HEK293 (cell line): ENCODE results near the gene S100A2.
"Not testable (repeated sequence)": the region's sequence is repeated elsewhere in the genome, so short reads cannot be mapped to it uniquely, and the experiment has no call there.

Experiments used
- CTCF ChIA-PET: fragments of 350-600 bp; formaldehyde crosslinking; extraction: SDS; loops from one replicate; lab custom pipeline; 2021; ENCODE audit warnings: antibody characterized with exemption; lab: Yijun Ruan, JAX
- POLR2A ChIA-PET: fragments of 300-600 bp; formaldehyde crosslinking; extraction: SDS; loops from one replicate; lab custom pipeline; 2020; ENCODE audit warnings: antibody characterized with exemption, inconsistent platforms; lab: Yijun Ruan, JAX
- H3K27ac ChIP-seq: fragments of 200-500 bp; sonication (Bioruptor generic); 2 replicates; pipeline ENCODE4 v1.5.1; 2014; ENCODE audit warnings: low read depth, low read length, control low read depth, inconsistent platforms; ENCODE audit errors: extremely low read depth
- H3K36me3 ChIP-seq, 2 experiments: fragments of 200-500 bp in 1 of 2; sonication (Bioruptor generic) in 1 of 2; 1 replicate in 1 of 2; 2 replicates in 1 of 2; pipeline ENCODE4 v1.5.1; 2014 to 2017; ENCODE audit warnings: inconsistent platforms in 2 of 2, low read length in 2 of 2; ENCODE audit not compliant: control insufficient read depth in 2 of 2, insufficient read depth in 1 of 2
- H3K4me1 ChIP-seq: fragments of 200-500 bp; sonication (Bioruptor generic); 2 replicates; pipeline ENCODE4 v1.5.1; 2014; ENCODE audit warnings: mild to moderate bottlenecking, low read length, inconsistent platforms; ENCODE audit not compliant: control insufficient read depth, insufficient read depth
- H3K4me3 ChIP-seq: 2 replicates; pipeline ENCODE4 v1.5.1; 2011; ENCODE audit warnings: low read depth, mild to moderate bottlenecking, control low read depth, low read length, moderate library complexity
- H3K9me3 ChIP-seq: fragments of 200-500 bp; sonication (Bioruptor generic); 2 replicates; pipeline ENCODE4 v1.5.1; 2014; ENCODE audit warnings: low read depth, low read length, inconsistent platforms; ENCODE audit not compliant: control insufficient read depth, insufficient read depth
- HOXD13 ChIP-seq: sonication (generic); formaldehyde crosslinking; IDR thresholded peaks from 2 replicates; pipeline ENCODE4 v1.8.0; 2022; ENCODE audit warnings: missing genetic modification reagents, borderline replicate concordance
- INSM2 ChIP-seq: fragments of 450-650 bp; formaldehyde crosslinking; IDR thresholded peaks from 2 replicates; pipeline ENCODE4 v1.5.1; 2016; ENCODE audit warnings: missing biosample characterization, missing genetic modification characterization
- MZF1 ChIP-seq: fragments of 450-650 bp; formaldehyde crosslinking; IDR thresholded peaks from 2 replicates; pipeline ENCODE4 v1.5.1; 2017; ENCODE audit warnings: missing biosample characterization, missing genetic modification characterization, borderline replicate concordance
- ZEB2 ChIP-seq: fragments of 450-650 bp; formaldehyde crosslinking; IDR thresholded peaks from 2 replicates; pipeline ENCODE4 v1.5.1; 2016; ENCODE audit warnings: missing biosample characterization, missing genetic modification characterization
- ZNF121 ChIP-seq: fragments of 450-650 bp; formaldehyde crosslinking; IDR thresholded peaks from 2 replicates; pipeline ENCODE4 v1.5.1; 2016; ENCODE audit warnings: missing biosample characterization, missing genetic modification characterization
- ZNF391 ChIP-seq: fragments of 450-650 bp; formaldehyde crosslinking; IDR thresholded peaks from 2 replicates; pipeline ENCODE4 v1.5.1; 2016; ENCODE audit warnings: low read depth, missing biosample characterization, missing genetic modification characterization, borderline replicate concordance
- ZNF560 ChIP-seq: fragments of 450-650 bp; formaldehyde crosslinking; IDR thresholded peaks from 2 replicates; pipeline ENCODE4 v1.5.1; 2017; ENCODE audit warnings: missing biosample characterization, missing genetic modification characterization, borderline replicate concordance
- ZNF585B ChIP-seq: fragments of 450-650 bp; formaldehyde crosslinking; IDR thresholded peaks from 2 replicates; pipeline ENCODE4 v1.5.1; 2016; ENCODE audit warnings: missing biosample characterization, missing genetic modification characterization
- ZNF596 ChIP-seq: fragments of 450-650 bp; IDR thresholded peaks from 2 replicates; pipeline ENCODE4 v1.5.0; 2018; ENCODE audit warnings: missing biosample characterization, mild to moderate bottlenecking, missing genetic modification characterization, moderate library complexity
- ZNF600 ChIP-seq: fragments of 450-650 bp; formaldehyde crosslinking; IDR thresholded peaks from 2 replicates; pipeline ENCODE4 v1.5.1; 2016; ENCODE audit warnings: missing biosample characterization, missing genetic modification characterization
- TF ChIP-seq, protein P1 (sequence below): fragments of 450-650 bp; formaldehyde crosslinking; IDR thresholded peaks from 2 replicates; pipeline ENCODE4 v1.5.1; 2017; ENCODE audit warnings: missing biosample characterization, missing genetic modification characterization
- TF ChIP-seq, protein P2 (sequence below): fragments of 450-650 bp; formaldehyde crosslinking; IDR thresholded peaks from 2 replicates; pipeline ENCODE4 v1.5.1; 2016; ENCODE audit warnings: missing biosample characterization, missing genetic modification characterization
- TF ChIP-seq, protein P3 (sequence below): fragments of 450-650 bp; IDR thresholded peaks from 2 replicates; pipeline ENCODE4 v1.5.1; 2018; ENCODE audit warnings: missing biosample characterization, mild to moderate bottlenecking, missing genetic modification characterization

Gene S100A2

DNA sequence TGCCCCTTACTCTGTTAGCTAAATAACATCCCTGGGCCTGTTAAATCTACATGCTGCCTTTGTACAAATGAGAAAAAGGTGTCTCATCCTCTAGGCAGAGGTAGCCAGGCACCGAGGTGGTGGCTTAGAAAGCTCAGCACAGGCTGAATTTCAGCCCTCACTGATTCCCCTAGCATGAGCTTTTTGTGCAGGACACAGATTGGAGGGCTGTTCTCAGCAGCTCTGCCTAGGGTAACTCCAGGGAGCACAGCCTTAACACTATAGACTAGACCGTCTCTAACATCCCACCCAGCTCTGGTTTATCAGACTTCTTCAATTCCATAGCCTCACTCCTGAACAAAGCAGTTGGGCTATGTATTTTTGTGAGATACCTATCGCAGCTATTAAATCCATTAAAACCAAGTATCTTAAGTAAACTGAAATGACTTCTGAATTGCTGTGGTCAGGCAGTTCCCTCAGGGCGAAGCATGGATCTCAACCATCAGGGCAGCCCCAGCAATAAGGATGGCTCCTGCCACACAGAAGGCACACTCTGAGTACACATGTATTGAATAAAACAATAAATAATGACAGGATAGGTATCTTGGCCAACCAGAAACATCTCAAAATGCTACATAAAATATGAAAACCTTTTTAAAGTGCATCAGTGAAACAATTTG is 44.7 kb downstream of the S100A2 start:
- ChIA-PET POLR2A (interaction anchor here (0.5 to 1.5 kb wide), 7 partner anchors 24 to 469 kb away, joined by 3 to 9 read pairs (median 4); partner anchors contain the start of genes CHTOP, RPS27 and S100A13), CTCF (interaction anchor here (0.6 to 2.9 kb wide), 9 partner anchors 9 to 178 kb away, joined by 3 to 19 read pairs (median 4); partner anchors contain the start of genes S100A1 and S100A13)
- Histone ChIP-seq H3K4me1 (no peaks in the 10 kb centered on the region; the same call in 1 of the 2 replicates), H3K36me3 (no peaks in the 10 kb centered on the region), H3K9me3 (no peaks in the 10 kb centered on the region), H3K4me3 (no peak overlapping the region), H3K27ac (no peak overlapping the region)
- TF ChIP-seq ZNF585B (tag by site-specific recombination) (no peak), ZNF391 (tag by site-specific recombination) (no peak), INSM2 (tag by site-specific recombination) (no peak), ZNF600 (tag by site-specific recombination) (no peak), HOXD13 (CRISPR knock-in tag) (no peak), ZNF560 (tag by site-specific recombination) (no peak)
- TF ChIP-seq, protein P1, sequence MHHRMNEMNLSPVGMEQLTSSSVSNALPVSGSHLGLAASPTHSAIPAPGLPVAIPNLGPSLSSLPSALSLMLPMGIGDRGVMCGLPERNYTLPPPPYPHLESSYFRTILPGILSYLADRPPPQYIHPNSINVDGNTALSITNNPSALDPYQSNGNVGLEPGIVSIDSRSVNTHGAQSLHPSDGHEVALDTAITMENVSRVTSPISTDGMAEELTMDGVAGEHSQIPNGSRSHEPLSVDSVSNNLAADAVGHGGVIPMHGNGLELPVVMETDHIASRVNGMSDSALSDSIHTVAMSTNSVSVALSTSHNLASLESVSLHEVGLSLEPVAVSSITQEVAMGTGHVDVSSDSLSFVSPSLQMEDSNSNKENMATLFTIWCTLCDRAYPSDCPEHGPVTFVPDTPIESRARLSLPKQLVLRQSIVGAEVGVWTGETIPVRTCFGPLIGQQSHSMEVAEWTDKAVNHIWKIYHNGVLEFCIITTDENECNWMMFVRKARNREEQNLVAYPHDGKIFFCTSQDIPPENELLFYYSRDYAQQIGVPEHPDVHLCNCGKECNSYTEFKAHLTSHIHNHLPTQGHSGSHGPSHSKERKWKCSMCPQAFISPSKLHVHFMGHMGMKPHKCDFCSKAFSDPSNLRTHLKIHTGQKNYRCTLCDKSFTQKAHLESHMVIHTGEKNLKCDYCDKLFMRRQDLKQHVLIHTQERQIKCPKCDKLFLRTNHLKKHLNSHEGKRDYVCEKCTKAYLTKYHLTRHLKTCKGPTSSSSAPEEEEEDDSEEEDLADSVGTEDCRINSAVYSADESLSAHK (tag by site-specific recombination): no peak
- TF ChIP-seq, protein P2, sequence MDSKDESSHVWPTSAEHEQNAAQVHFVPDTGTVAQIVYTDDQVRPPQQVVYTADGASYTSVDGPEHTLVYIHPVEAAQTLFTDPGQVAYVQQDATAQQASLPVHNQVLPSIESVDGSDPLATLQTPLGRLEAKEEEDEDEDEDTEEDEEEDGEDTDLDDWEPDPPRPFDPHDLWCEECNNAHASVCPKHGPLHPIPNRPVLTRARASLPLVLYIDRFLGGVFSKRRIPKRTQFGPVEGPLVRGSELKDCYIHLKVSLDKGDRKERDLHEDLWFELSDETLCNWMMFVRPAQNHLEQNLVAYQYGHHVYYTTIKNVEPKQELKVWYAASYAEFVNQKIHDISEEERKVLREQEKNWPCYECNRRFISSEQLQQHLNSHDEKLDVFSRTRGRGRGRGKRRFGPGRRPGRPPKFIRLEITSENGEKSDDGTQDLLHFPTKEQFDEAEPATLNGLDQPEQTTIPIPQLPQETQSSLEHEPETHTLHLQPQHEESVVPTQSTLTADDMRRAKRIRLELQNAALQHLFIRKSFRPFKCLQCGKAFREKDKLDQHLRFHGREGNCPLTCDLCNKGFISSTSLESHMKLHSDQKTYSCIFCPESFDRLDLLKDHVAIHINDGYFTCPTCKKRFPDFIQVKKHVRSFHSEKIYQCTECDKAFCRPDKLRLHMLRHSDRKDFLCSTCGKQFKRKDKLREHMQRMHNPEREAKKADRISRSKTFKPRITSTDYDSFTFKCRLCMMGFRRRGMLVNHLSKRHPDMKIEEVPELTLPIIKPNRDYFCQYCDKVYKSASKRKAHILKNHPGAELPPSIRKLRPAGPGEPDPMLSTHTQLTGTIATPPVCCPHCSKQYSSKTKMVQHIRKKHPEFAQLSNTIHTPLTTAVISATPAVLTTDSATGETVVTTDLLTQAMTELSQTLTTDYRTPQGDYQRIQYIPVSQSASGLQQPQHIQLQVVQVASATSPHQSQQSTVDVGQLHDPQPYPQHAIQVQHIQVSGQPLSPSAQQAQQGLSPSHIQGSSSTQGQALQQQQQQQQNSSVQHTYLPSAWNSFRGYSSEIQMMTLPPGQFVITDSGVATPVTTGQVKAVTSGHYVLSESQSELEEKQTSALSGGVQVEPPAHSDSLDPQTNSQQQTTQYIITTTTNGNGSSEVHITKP (tag by site-specific recombination): no peak

- not testable (repeated sequence) for H3K36me3 ChIP-seq, H3K9me3 ChIP-seq, H3K4me3 ChIP-seq, H3K27ac ChIP-seq, H3K4me1 ChIP-seq
- TF ChIP-seq ZNF596: peak; percentile 57; the same call in 1 of the 2 replicates
- POLR2A ChIA-PET: interaction anchor here (0.5 to 1.5 kb wide), 7 partner anchors 25 to 470 kb away, joined by 3 to 9 read pairs (median 4); partner anchors contain the start of genes CHTOP, RPS27 and S100A13
- CTCF ChIA-PET: interaction anchor here (1.1 to 2.9 kb wide), 8 partner anchors 8 to 168 kb away, joined by 3 to 19 read pairs (median 4); partner anchors contain the start of genes S100A1 and S100A13
Observed at GRCh38 chr1:153520137-153520691, 45.4 kb downstream of the S100A2 start.

DNA sequence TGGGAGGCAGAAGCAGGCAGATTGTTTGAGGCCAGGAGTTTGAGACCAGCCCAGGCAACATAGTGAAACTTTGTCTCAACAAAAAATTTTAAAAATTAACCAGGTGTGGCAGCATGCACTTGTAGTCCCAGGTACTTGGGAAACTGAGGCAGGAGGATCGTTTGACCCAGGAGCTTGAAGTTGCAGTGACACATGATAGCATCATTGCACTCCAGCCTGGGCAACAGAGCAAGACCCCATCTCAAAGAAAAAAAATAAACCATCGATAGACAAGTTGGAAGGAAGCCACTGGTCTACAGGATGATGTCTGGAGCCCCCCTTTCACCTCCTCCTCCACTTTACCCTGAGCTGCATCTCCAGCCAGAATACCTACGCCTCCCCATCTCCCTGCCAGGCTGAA is 46.4 kb downstream of the S100A2 start:
- TF ChIP-seq, protein P3, sequence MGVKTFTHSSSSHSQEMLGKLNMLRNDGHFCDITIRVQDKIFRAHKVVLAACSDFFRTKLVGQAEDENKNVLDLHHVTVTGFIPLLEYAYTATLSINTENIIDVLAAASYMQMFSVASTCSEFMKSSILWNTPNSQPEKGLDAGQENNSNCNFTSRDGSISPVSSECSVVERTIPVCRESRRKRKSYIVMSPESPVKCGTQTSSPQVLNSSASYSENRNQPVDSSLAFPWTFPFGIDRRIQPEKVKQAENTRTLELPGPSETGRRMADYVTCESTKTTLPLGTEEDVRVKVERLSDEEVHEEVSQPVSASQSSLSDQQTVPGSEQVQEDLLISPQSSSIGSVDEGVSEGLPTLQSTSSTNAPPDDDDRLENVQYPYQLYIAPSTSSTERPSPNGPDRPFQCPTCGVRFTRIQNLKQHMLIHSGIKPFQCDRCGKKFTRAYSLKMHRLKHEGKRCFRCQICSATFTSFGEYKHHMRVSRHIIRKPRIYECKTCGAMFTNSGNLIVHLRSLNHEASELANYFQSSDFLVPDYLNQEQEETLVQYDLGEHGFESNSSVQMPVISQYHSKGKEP (tag by site-specific recombination): no peak
- TF ChIP-seq ZEB2 (tag by site-specific recombination): no peak
- TF ChIP-seq MZF1: no peak
- peak; percentile 70 for TF ChIP-seq ZNF121 (tag by site-specific recombination)
- no peak overlapping the region for H3K27ac ChIP-seq
- H3K4me1 ChIP-seq: no peaks in the 10 kb centered on the region
- no peaks in the 10 kb centered on the region for H3K9me3 ChIP-seq
- H3K36me3 ChIP-seq: no peaks in the 10 kb centered on the region
- no peak overlapping the region for H3K4me3 ChIP-seq
- ChIA-PET CTCF (interaction anchor here (0.6 to 2.9 kb wide), 2 partner anchors 108 to 228 kb away, joined by 3 to 11 read pairs; partner anchors contain the start of genes S100A1 and S100A13), POLR2A (no interaction called here)
